ENCODE measurements around the gene PAX5.

The PAX5 gene

GRCh38 chr9:37017546-37017945 lies 16.5 kb downstream of the PAX5 start:
- H3K4me1 Mint-ChIP-seq: peaks cover 5% of the 10 kb centered on the region
- peaks cover 56% of the 10 kb centered on the region for H3K27me3 Mint-ChIP-seq
- H3K27ac Mint-ChIP-seq: no peak overlapping the region
- ATAC-seq (no peak), DNase-seq (no peak)
- H3K36me3 Mint-ChIP-seq (ENCODE audit: low read depth): no peaks in the 10 kb centered on the region
- H3K4me3 Mint-ChIP-seq: no peak overlapping the region
- no peaks in the 10 kb centered on the region for H3K9me3 Mint-ChIP-seq

GRCh38 chr9:37011530-37011929 lies 22.5 kb downstream of the PAX5 start:
- DNase-seq (no peak), ATAC-seq (no peak)
- Mint-ChIP-seq H3K36me3 (ENCODE audit: low read depth) (no peaks in the 10 kb centered on the region), H3K4me3 (peak overlapping the region; percentile 34), H3K9me3 (no peaks in the 10 kb centered on the region), H3K4me1 (peaks cover 5% of the 10 kb centered on the region), H3K27ac (no peak overlapping the region), H3K27me3 (peaks cover 42% of the 10 kb centered on the region)

- H3K27me3 Mint-ChIP-seq: peaks cover 43% of the 10 kb centered on the region
- H3K36me3 Mint-ChIP-seq (ENCODE audit: low read depth): no peaks in the 10 kb centered on the region
- DNase-seq (no peak), ATAC-seq (no peak)
- H3K9me3 Mint-ChIP-seq: no peaks in the 10 kb centered on the region
- no peak overlapping the region for H3K27ac Mint-ChIP-seq
- H3K4me1 Mint-ChIP-seq: peaks cover under 1% of the 10 kb centered on the region
- H3K4me3 Mint-ChIP-seq: no peak overlapping the region
Observed at GRCh38 chr9:37010976-37011375, 23.1 kb downstream of the PAX5 start.

DNA sequence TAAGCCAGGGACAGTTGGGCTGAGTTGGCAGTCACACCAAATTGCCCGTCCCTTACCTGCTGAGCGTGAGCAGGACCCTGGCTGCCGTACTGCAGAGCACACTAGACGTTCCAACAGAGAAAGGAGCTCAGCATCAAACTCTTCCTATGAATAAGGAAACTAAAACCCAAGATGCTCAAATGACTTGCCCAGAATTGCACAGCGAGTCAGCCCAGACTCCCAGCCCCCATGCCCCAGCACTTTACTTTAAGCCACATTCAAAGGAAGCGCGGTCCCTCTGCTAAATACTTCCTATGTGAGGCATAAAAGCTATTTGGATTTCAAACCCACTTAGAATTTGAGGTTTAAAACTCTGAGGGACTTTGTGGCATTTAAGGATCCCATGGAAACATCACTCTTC lies 23.9 kb downstream of the PAX5 start:
- Mint-ChIP-seq H3K4me3 (peak overlapping the region; percentile 11), H3K27me3 (peaks cover 48% of the 10 kb centered on the region), H3K4me1 (peaks cover 2% of the 10 kb centered on the region), H3K9me3 (no peaks in the 10 kb centered on the region), H3K27ac (peak overlapping the region; percentile 68), H3K36me3 (ENCODE audit: low read depth) (no peaks in the 10 kb centered on the region)
- DNase-seq: no peak
- no peak for ATAC-seq

DNA sequence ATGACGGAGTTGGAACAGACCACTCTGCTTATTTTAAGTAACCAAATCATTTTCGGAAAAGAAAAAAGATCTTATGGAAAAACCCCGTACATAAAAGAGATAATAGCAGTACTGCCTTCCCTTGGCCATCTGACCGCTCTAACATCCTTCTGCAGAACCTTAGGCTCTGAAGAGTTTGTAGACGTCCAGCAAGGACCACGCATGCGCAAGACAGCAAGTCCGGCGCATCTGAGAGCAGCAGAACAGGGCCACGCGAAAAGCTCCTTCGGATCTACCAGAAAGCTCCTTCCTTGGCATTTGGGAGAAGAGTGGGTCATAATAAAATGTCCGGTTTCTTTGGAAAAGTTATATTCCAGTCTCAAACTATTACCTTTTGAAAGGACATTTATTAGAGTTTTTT lies 26.8 kb downstream of the PAX5 start:
- no peak for DNase-seq
- Mint-ChIP-seq H3K36me3 (ENCODE audit: low read depth) (no peaks in the 10 kb centered on the region), H3K27ac (no peak overlapping the region), H3K4me1 (peaks cover 6% of the 10 kb centered on the region), H3K27me3 (peaks cover 55% of the 10 kb centered on the region), H3K4me3 (no peak overlapping the region), H3K9me3 (no peaks in the 10 kb centered on the region)
- ATAC-seq: no peak

DNA sequence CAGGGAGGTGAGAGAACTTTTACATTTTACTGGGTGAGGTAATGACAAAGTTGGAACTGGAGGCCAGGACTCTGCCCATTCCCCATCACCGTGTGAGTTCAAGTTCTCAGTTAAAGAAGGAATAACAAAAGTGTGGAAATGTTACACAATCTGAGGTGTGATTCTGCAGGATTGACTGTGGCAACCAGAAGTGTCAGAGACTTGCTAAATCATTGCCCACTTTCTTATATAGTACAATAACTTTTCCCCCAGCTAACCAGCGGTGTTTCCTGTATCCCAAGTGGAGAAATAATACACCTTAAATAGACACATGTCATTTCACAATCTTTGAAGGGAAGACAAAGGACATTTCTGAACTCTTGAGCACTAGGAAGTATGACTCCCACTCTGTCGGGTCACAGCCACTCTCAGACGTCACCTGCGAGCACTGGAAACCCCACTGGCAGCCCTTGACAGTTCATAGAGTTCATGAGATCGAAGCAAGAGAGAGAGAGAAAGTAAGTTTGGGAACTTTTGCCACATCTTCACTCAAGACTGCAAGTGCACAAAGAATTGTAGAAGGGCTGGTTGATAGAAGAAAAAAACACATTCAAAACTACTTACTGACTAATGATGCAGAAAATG lies 28.4 kb downstream of the PAX5 start:
- H3K27me3 Mint-ChIP-seq: peaks cover 62% of the 10 kb centered on the region
- no peak overlapping the region for H3K4me3 Mint-ChIP-seq
- H3K9me3 Mint-ChIP-seq: no peaks in the 10 kb centered on the region
- peaks cover 6% of the 10 kb centered on the region for H3K4me1 Mint-ChIP-seq
- ATAC-seq (no peak), DNase-seq (no peak)
- H3K36me3 Mint-ChIP-seq (ENCODE audit: low read depth): no peaks in the 10 kb centered on the region
- no peak overlapping the region for H3K27ac Mint-ChIP-seq

- no peaks in the 10 kb centered on the region for H3K36me3 Mint-ChIP-seq (ENCODE audit: low read depth)
- no peaks in the 10 kb centered on the region for H3K9me3 Mint-ChIP-seq
Observed at GRCh38 chr9:37004424-37004935, 29.6 kb downstream of the PAX5 start.

DNA sequence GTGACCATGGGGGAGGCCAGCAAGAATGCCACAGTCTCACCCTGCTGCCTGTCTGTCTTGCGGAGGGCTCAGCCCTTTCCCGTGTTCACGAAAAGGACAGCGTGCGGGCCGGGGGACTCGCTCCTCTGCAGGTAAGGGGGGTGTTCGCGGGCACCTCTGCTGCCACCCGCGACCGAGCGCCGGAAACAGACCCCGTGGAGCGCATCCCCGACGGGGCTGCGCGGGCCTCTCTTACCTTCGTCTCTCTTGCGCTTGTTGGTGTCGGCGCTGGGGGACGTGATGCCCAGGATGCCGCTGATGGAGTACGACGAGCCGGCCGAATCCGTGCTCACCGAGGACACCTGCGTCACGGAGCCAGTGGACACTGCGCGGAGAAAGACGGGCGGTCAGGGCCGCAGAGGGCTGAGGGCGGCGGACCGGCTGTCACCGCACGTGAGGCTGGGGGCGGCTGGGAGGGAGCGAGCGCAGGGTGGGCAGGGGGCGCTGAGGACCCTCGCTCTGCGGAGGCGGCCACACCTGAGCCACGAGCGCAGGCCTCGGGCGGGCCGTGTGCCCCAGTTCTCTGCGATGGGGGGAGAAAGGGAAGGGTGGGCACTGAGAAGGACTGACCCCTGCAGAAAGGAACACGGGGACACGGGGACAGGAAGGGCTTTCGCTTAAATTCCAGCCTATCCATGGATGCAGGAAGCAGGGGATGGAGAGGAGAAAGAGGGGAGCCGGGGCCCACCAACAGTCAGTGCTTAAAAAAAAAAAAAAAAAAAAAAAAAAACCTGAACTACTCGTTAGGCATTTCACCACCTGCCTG lies 31.5 kb downstream of the PAX5 start:
- H3K36me3 Mint-ChIP-seq (ENCODE audit: low read depth): no peaks in the 10 kb centered on the region
- peaks cover 55% of the 10 kb centered on the region for H3K27me3 Mint-ChIP-seq
- H3K4me1 Mint-ChIP-seq: peaks cover 11% of the 10 kb centered on the region
- H3K4me3 Mint-ChIP-seq: peak overlapping the region; percentile 29
- ATAC-seq (no peak), DNase-seq (no peak)
- no peaks in the 10 kb centered on the region for H3K9me3 Mint-ChIP-seq
- peak overlapping the region; percentile 20 for H3K27ac Mint-ChIP-seq

More at GRCh38 chr9:37004424-37004935, 29.6 kb downstream of the PAX5 start:
- Mint-ChIP-seq H3K4me3 (no peak overlapping the region), H3K27me3 (peaks cover 59% of the 10 kb centered on the region), H3K27ac (no peak overlapping the region), H3K4me1 (peaks cover 8% of the 10 kb centered on the region)
- DNase-seq (no peak), ATAC-seq (no peak)

DNA sequence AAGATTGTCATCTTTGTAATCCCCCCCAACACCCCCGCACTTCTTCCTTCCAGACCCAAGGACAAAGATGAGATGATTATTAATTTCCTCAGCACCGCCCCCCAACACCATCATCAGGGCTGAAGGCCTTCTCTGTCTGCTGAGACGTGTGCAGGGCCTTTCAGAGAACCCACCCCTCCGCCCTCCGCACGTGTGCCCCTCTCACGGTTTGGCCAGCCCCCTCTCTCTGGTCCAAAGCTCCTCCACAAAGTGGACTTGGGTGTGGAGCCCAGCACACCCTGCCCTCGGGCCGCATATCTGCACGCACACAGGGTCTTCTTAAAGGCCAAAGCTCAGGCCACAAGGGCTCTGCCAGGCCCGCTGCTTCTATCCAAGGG lies 32.0 kb downstream of the PAX5 start:
- Mint-ChIP-seq H3K27me3 (peaks cover 50% of the 10 kb centered on the region), H3K36me3 (ENCODE audit: low read depth) (no peaks in the 10 kb centered on the region), H3K27ac (no peak overlapping the region), H3K4me3 (peak overlapping the region; percentile 29), H3K4me1 (peaks cover 11% of the 10 kb centered on the region), H3K9me3 (no peaks in the 10 kb centered on the region)
- no peak for DNase-seq
- ATAC-seq: no peak

GRCh38 chr9:37001459-37001858 lies 32.6 kb downstream of the PAX5 start:
- Mint-ChIP-seq H3K27me3 (peaks cover 44% of the 10 kb centered on the region), H3K36me3 (ENCODE audit: low read depth) (no peaks in the 10 kb centered on the region), H3K4me1 (peaks cover 13% of the 10 kb centered on the region), H3K27ac (no peak overlapping the region), H3K9me3 (no peaks in the 10 kb centered on the region), H3K4me3 (no peak overlapping the region)
- DNase-seq (no peak), ATAC-seq (no peak)

GRCh38 chr9:36999728-37000333 lies 34.2 kb downstream of the PAX5 start:
- no peaks in the 10 kb centered on the region for H3K36me3 Mint-ChIP-seq (ENCODE audit: low read depth)

DNA sequence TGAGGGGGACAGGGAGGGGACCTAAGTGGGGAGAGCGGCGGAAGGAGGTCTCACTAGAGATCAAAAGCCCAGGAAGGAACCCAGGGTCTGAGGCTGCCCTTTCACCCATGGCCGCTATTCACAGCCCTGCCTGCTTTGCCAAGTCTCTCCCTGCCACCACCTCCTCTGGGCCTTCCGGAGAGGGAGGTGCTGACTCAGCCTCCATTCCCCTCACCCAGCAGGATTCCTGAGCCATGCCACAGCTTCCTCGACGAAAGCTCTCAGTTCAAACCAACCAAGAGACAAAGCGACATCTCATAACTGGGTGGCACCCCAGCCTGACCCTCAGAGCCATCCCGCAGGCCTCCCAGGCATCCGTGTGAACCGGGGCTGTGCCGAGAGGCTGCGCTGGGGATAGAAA lies 36.7 kb downstream of the PAX5 start:
- Mint-ChIP-seq H3K9me3 (no peaks in the 10 kb centered on the region), H3K27me3 (peaks cover 16% of the 10 kb centered on the region), H3K27ac (no peak overlapping the region), H3K36me3 (ENCODE audit: low read depth) (no peaks in the 10 kb centered on the region), H3K4me1 (peaks cover 18% of the 10 kb centered on the region), H3K4me3 (no peak overlapping the region)
- DNase-seq (no peak), ATAC-seq (no peak)

More at GRCh38 chr9:36999728-37000333, 34.2 kb downstream of the PAX5 start:
- H3K4me1 Mint-ChIP-seq: peaks cover 14% of the 10 kb centered on the region
- H3K4me3 Mint-ChIP-seq: no peak overlapping the region
- DNase-seq (no peak), ATAC-seq (no peak)
- H3K27ac Mint-ChIP-seq: no peak overlapping the region
- H3K27me3 Mint-ChIP-seq: peaks cover 30% of the 10 kb centered on the region
- no peaks in the 10 kb centered on the region for H3K9me3 Mint-ChIP-seq

DNA sequence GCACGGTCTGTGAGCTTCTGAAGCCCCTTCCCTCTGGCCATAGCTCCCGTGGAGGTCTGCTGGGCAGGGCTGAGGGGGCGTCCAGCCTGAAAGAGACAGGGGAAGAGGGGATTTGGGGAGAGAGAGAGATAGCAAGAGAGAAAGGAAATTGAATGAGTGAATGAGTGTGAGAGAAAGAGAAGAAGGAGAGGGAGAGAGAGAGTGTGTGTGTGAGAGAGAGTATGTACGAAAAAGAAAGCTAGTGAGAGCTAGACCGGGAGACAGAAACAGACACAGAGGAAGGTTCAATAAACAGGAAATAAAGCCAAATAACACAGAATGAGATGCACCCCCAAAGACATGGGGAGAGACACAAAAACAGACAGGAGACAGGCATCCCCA lies 37.4 kb downstream of the PAX5 start:
- no peak for ATAC-seq
- Mint-ChIP-seq H3K36me3 (ENCODE audit: low read depth) (peaks cover 5% of the 10 kb centered on the region), H3K4me3 (no peak overlapping the region), H3K9me3 (peaks cover 5% of the 10 kb centered on the region), H3K4me1 (peaks cover 24% of the 10 kb centered on the region), H3K27ac (peak overlapping the region; percentile 23), H3K27me3 (peaks cover 10% of the 10 kb centered on the region)
- no peak for DNase-seq

DNA sequence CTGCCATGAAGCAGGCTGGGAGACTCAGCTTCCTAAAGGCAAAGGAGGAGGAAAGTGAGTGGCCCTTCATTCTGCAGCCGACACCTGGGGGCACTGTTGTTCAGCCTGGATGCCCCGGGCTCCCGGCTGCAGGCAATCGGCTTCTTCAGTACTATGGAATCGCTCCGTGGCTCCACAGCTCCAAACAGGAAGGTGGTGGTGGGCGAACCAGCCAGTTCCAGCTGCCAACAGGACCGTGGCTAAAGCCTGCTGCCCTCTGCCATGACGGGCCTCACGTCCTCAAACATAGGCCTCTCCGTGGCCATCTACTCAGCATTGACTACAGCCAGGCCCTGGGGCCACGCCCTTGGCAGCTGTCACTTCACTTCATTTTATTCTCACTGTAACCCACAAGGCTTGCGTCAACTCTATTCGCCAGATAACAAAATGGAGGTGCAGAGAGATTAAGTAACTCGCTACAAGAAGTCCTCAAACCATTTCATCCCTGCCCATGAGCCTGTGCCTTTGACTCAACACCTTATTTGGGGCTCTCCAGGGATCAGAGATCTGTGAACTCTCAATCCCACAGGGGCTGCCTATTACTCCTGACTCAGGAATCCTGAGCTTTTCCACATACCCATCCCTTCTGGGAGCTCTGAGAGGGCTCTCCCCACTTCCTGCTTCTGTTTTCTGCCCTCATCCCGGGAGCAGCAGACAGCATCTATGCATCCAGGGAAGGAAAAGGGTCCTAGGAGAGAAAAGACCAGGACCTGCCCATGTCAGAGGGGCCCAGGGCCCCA lies 38.0 kb downstream of the PAX5 start:
- H3K9me3 Mint-ChIP-seq: peaks cover 11% of the 10 kb centered on the region
- DNase-seq (peak; percentile 72), ATAC-seq (peak; percentile 53)
- peaks cover 6% of the 10 kb centered on the region for H3K27me3 Mint-ChIP-seq
- peaks cover 28% of the 10 kb centered on the region for H3K4me1 Mint-ChIP-seq
- H3K4me3 Mint-ChIP-seq: peak overlapping the region; percentile 26
- H3K27ac Mint-ChIP-seq: peak overlapping the region; percentile 35
- peaks cover 10% of the 10 kb centered on the region for H3K36me3 Mint-ChIP-seq (ENCODE audit: low read depth)

Measured in activated naive CD8-positive, alpha-beta T cell treated with anti-CD3 and anti-CD28 coated beads, Interleukin-2, amount 50 U/mL, for 24 hours (primary cell).